ENCODE results near the gene LSAMP. TPM values are rescaled to one million over a fixed set of nuclear protein-coding genes. Genes with fewer than 3 reads are reported as not detected.

The LSAMP gene
- polyA plus RNA-seq, 1 of the 3 experiments (the other 2 are of a cell fraction) = 6.6 TPM

GRCh38 chr3:116331380-116331779, 113.9 kb downstream of the LSAMP start:
- Histone ChIP-seq H3K9me2 (no peaks in the 10 kb centered on the region), H4K20me1 (ENCODE audit: insufficient read depth) (no peaks in the 10 kb centered on the region), H3K4me3 (ENCODE audit: low read depth in 2 of 2, low read length in 1 of 2) (no peak overlapping the region), H3K9me3 (peaks cover 5% of the 10 kb centered on the region; the same call in 1 of the 2 replicates), H3K9ac (no peak overlapping the region), H3K27ac (ENCODE audit: low read depth in 2 of 2, low read length in 1 of 2) (peak overlapping the region in 1 of 2 experiments; percentile 65; a peak in 1 of 4 replicates), H2AFZ (ENCODE audit: low read depth) (no peak overlapping the region), H3F3A (replicated peaks; ENCODE audit: insufficient read depth) (peaks cover 3% of the 10 kb centered on the region), H3K79me2 (ENCODE audit: insufficient read depth) (no peaks in the 10 kb centered on the region), H3K27me3 (ENCODE audit: insufficient read depth) (no peaks in the 10 kb centered on the region), H3K4me2 (no peak overlapping the region), H3K36me3 (replicated peaks in 1 of 2; ENCODE audit: control insufficient read depth in 1 of 2, insufficient read depth in 2 of 2, low read length in 1 of 2) (peaks cover 0 to 3% of the 10 kb centered on the region in 2 experiments), H3K4me1 (ENCODE audit: control insufficient read depth in 1 of 2, insufficient read depth in 2 of 2, low read depth in 1 of 2, low read length in 1 of 2) (no peaks in the 10 kb centered on the region; a peak in 1 of 4 replicates)
- CTCF ChIA-PET = no interaction called here
- POLR2A ChIA-PET = no interaction called here
- DNase-seq = no peak
- 23% methylated on average over 1 of the region's 1 CpG for WGBS (ENCODE audit: low lambda C conversion rate)
- TF ChIP-seq TCF12 (IDR thresholded peaks at IDR 0.05) (peak; percentile 55; the same call in 1 of the 2 replicates), GATA2 (CRISPR knock-in tag; IDR thresholded peaks at IDR 0.05) (no peak)

DNA sequence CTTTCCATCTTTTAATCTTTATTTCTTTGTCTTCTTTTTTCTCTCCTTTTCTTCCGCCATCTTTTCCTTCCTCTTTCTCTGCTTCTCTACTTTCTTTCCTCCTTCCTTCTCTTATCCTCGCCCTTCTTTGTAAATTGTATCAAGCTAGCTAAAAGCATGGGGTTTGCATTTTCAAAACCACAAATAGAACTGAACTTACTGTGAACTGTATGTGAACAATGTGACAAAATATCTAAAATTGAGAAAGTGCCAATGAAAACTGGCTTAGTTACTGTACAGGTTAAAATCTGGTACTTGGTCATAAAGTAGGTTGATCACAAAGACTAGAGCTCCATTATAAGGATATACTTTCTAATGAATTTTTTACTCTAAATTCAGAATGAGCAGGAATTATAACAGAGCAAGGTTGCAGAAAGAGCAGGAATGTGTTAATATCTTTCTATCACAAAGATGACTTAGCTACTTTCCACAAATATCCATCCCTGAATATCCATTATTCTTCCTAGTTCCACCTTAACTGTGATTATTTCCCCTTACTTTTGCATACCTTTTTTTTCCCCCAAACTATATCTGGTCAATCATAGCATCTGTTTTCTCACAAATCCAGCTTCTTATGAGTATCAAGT, 122.4 kb downstream of the LSAMP start:
- Histone ChIP-seq H4K20me1 (ENCODE audit: insufficient read depth) (no peaks in the 10 kb centered on the region), H3K27me3 (ENCODE audit: insufficient read depth) (no peaks in the 10 kb centered on the region), H3K4me2 (no peak overlapping the region), H3K36me3 (replicated peaks in 1 of 2; ENCODE audit: control insufficient read depth in 1 of 2, insufficient read depth in 2 of 2, low read length in 1 of 2) (no peaks in the 10 kb centered on the region), H3K79me2 (ENCODE audit: insufficient read depth) (no peaks in the 10 kb centered on the region), H3K9me2 (no peaks in the 10 kb centered on the region), H3K4me1 (ENCODE audit: control insufficient read depth in 1 of 2, insufficient read depth in 2 of 2, low read depth in 1 of 2, low read length in 1 of 2) (no peaks in the 10 kb centered on the region; a peak in 1 of 4 replicates), H3K27ac (ENCODE audit: low read depth in 2 of 2, low read length in 1 of 2) (no peak overlapping the region), H3K9me3 (no peaks in the 10 kb centered on the region), H3F3A (replicated peaks; ENCODE audit: insufficient read depth) (no peaks in the 10 kb centered on the region), H3K9ac (no peak overlapping the region), H3K4me3 (ENCODE audit: low read depth in 2 of 2, low read length in 1 of 2) (no peak overlapping the region), H2AFZ (ENCODE audit: low read depth) (no peak overlapping the region)
- 86% methylated on average over 2 of the region's 2 CpGs for WGBS (ENCODE audit: low lambda C conversion rate)
- ChIA-PET POLR2A (no interaction called here), CTCF (interaction anchor here (1.2 kb wide), 1 partner anchor 16 kb away, joined by 4 read pairs; no protein-coding TSS in a partner anchor)
- no peak for DNase-seq
- TF ChIP-seq FOXJ3 (CRISPR knock-in tag; IDR thresholded peaks at IDR 0.05) = no peak
- TF ChIP-seq, protein P1, sequence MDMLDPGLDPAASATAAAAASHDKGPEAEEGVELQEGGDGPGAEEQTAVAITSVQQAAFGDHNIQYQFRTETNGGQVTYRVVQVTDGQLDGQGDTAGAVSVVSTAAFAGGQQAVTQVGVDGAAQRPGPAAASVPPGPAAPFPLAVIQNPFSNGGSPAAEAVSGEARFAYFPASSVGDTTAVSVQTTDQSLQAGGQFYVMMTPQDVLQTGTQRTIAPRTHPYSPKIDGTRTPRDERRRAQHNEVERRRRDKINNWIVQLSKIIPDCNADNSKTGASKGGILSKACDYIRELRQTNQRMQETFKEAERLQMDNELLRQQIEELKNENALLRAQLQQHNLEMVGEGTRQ (IDR thresholded peaks at IDR 0.05; ENCODE audit: borderline replicate concordance, low read depth, low read length) = no peak
- no peak for TF ChIP-seq ELF1 (IDR thresholded peaks at IDR 0.05)
- TF ChIP-seq MEF2A (IDR thresholded peaks at IDR 0.05; ENCODE audit: borderline replicate concordance, low read depth) = no peak

DNA sequence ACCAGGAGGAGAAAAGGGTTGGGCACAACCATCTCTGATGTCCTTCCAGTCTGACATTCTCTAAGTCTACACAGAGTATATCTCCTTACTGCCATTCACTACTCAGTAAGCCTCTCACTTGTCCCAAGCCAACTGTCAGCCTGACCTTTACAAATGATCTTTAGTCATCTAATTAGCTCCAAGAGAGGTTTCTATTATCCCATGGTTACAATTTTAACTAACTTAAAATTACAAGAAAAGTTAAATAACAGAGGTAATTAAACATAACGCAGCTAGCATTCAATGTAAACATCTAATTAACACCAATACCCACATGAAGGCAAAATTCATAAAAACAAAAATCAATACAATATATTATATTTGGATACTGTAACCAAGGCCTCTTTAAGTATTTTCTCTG, 126.9 kb downstream of the LSAMP start:
- H3K4me1 ChIP-seq (ENCODE audit: control insufficient read depth in 1 of 2, insufficient read depth in 2 of 2, low read depth in 1 of 2, low read length in 1 of 2) = peaks cover 0 to 4% of the 10 kb centered on the region in 2 experiments; a peak in 2 of 4 replicates
- no peak for DNase-seq
- no peak overlapping the region for H3K4me3 ChIP-seq (ENCODE audit: low read depth in 2 of 2, low read length in 1 of 2)
- WGBS (ENCODE audit: low lambda C conversion rate) = 42% methylated on average over 1 of the region's 1 CpG
- H3K36me3 ChIP-seq (replicated peaks in 1 of 2; ENCODE audit: control insufficient read depth in 1 of 2, insufficient read depth in 2 of 2, low read length in 1 of 2) = no peaks in the 10 kb centered on the region
- H2AFZ ChIP-seq (ENCODE audit: low read depth) = no peak overlapping the region
- no peaks in the 10 kb centered on the region for H3K27me3 ChIP-seq (ENCODE audit: insufficient read depth)
- no peaks in the 10 kb centered on the region for H3K79me2 ChIP-seq (ENCODE audit: insufficient read depth)
- CTCF ChIA-PET = no interaction called here
- H3K9me3 ChIP-seq = no peaks in the 10 kb centered on the region
- H3K9ac ChIP-seq = no peak overlapping the region
- no peaks in the 10 kb centered on the region for H3F3A ChIP-seq (replicated peaks; ENCODE audit: insufficient read depth)
- no peak overlapping the region for H3K27ac ChIP-seq (ENCODE audit: low read depth in 2 of 2, low read length in 1 of 2)
- H3K9me2 ChIP-seq = no peaks in the 10 kb centered on the region
- POLR2A ChIA-PET = no interaction called here
- no peak overlapping the region for H3K4me2 ChIP-seq
- no peaks in the 10 kb centered on the region for H4K20me1 ChIP-seq (ENCODE audit: insufficient read depth)
- TF ChIP-seq MEF2A (IDR thresholded peaks at IDR 0.05; ENCODE audit: borderline replicate concordance, low read depth) (no peak), CHD2 (IDR thresholded peaks at IDR 0.05; ENCODE audit: low read length, partially characterized antibody) (no peak), TEAD4 (IDR thresholded peaks at IDR 0.05; ENCODE audit: borderline replicate concordance, insufficient read depth) (no peak), FOSL2 (IDR thresholded peaks at IDR 0.05; ENCODE audit: borderline replicate concordance, low read depth) (no peak), RAD21 (IDR thresholded peaks at IDR 0.05; ENCODE audit: low read length) (no peak), PBX3 (IDR thresholded peaks at IDR 0.05) (no peak), TAF1 (IDR thresholded peaks at IDR 0.05; ENCODE audit: borderline replicate concordance, low read depth, low read length) (no peak), ELF1 (IDR thresholded peaks at IDR 0.05) (no peak), SIN3A (IDR thresholded peaks at IDR 0.05; ENCODE audit: borderline replicate concordance, low read depth, low read length) (no peak), MXI1 (IDR thresholded peaks at IDR 0.05; ENCODE audit: low read depth, low read length) (no peak), RFX5 (IDR thresholded peaks at IDR 0.05; ENCODE audit: low read length) (no peak), IRF3 (IDR thresholded peaks at IDR 0.05; ENCODE audit: low read depth, low read length) (no peak), SMC3 (IDR thresholded peaks at IDR 0.05; ENCODE audit: low read depth, low read length) (no peak), GATA2 (CRISPR knock-in tag; IDR thresholded peaks at IDR 0.05) (no peak)
- TF ChIP-seq, protein P2, sequence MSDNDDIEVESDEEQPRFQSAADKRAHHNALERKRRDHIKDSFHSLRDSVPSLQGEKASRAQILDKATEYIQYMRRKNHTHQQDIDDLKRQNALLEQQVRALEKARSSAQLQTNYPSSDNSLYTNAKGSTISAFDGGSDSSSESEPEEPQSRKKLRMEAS (IDR thresholded peaks at IDR 0.05; ENCODE audit: low read depth) = no peak

Measured in SK-N-SH (cell line).